Stimulated activated CD4-positive, alpha-beta T cell treated with anti-CD3 and anti-CD28 coated beads, TNF-alpha, amount 100 ng/mL, for 1 hour (primary cell): ENCODE measurements around the gene PATJ.
"Not testable (repeated sequence)": the region's sequence is repeated elsewhere in the genome, so short reads cannot be mapped to it uniquely, and the experiment has no call there.

Experiments
- DNase-seq, 3 donors: peaks; one replicate each; pipeline ENCODE4 v3.0.0-alpha.2; 2020; ENCODE audit warnings: low read depth in 3 of 3, low spot score in 1 of 3

PATJ gene

GRCh38 chr1:62207187-62207586 is 464.9 kb downstream of the PATJ start:
- DNase-seq: no peak

- DNase-seq: no peak
Measured at GRCh38 chr1:62208087-62208486, 465.8 kb downstream of the PATJ start.

DNA sequence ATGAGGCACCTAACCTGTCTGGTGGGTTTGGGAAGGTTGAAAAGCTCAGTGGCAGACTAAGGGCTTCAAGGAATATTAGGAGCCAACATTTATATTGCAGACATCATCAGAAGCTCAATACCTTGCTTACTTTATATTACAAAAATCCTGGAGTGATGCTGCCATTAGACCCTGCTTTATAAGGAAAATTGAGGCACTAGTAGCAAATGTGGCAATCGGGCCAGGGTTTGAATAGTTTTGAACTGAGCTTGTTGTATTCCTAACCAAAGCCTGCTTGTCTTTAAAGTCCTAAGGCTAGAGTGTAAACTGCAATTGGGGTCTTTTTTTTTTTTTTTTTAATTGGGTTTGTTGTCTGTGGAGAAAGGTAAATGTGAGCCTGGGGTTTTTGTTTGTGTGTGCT is 466.7 kb downstream of the PATJ start:
- DNase-seq: no peak

DNA sequence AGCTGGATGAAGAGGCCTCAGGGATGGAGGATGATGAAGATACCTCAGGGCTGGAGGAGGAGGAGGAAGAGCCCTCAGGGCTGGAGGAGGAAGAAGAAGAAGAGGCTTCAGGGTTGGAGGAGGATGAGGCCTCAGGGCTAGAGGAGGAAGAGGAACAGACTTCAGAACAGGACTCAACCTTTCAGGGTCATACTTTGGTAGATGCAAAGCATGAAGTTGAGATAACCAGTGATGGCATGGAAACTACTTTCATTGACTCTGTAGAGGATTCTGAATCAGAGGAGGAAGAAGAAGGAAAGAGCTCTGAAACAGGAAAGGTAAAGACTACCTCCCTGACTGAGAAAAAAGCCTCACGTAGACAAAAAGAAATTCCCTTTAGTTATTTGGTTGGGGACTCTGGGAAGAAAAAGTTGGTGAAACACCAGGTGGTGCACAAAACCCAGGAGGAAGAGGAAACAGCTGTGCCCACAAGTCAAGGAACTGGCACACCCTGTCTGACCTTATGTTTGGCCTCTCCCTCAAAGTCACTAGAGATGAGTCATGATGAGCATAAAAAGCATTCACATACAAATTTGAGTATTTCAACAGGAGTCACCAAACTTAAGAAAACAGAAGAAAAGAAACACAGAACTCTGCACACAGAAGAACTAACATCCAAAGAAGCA is 467.8 kb downstream of the PATJ start:
- DNase-seq: no peak

- DNase-seq: no peak
Measured at GRCh38 chr1:62210960-62211359, 468.7 kb downstream of the PATJ start.

DNA sequence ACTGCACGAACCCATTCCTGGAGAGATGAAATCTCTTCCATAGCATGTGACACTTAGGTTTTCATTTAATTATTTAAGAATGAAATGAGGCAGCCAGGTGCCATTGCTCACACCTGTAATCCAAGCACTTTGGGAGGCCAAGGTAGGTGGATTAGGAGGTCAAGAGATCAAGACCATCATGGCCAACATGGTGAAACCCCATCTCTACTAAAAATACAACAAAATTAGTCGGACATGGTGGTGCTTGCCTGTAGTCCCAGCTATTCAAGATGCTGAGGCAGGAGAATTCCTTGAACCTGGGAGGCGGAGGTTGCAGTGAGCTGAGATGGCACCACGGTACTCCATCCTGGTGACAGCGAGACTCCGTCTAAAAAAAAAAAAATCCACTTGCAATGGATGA is 470.1 kb downstream of the PATJ start:
- DNase-seq: no peak

- no peak for DNase-seq
Measured at GRCh38 chr1:62213075-62213914, 471.0 kb downstream of the PATJ start.

DNA sequence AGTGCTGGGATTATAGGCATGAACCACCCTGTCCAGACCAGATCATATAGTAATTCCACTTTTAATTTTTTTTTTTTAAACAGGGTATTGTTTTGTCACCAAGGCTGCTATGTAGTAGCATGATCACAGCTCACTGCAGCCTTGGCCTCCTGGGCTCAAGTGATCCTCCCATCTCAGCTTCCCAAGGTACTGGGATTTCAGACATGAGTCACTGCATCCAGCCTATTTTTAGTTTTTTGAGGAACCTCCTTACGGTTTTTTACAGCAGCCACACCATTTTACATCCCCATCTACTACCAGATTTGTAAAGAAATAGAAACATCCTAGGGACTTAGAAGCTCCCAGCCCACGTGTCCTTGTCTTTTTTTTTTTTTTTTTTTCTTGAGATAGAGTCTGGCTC is 476.3 kb downstream of the PATJ start:
- DNase-seq: no peak

- not testable (repeated sequence) for DNase-seq
Measured at GRCh38 chr1:62220456-62220855, 478.2 kb downstream of the PATJ start.

GRCh38 chr1:62221171-62221570 is 478.9 kb downstream of the PATJ start:
- DNase-seq: no peak

- DNase-seq: no peak
Measured at GRCh38 chr1:62222321-62222720, 480.0 kb downstream of the PATJ start.

- DNase-seq: no peak
Measured at GRCh38 chr1:62224182-62224581, 481.9 kb downstream of the PATJ start.

- DNase-seq: no peak
Measured at GRCh38 chr1:62227496-62227895, 485.2 kb downstream of the PATJ start.
